Measurements from ENCODE around the gene ARID1B. TPM values are rescaled to one million over a fixed set of nuclear protein-coding genes. Genes with fewer than 3 reads are reported as not detected.

The ARID1B gene
- total RNA-seq, 1 experiment from 2014 or later = 86.3 TPM

- no TSS peak for BruUV-seq (replicated peaks)
- H3K36me3 ChIP-seq (ENCODE audit: insufficient read depth, low read length, poor library complexity, severe bottlenecking) = no peaks in the 10 kb centered on the region
- H3K4me3 ChIP-seq (ENCODE audit: low read depth, low read length, poor library complexity, severe bottlenecking) = no peak overlapping the region
- ChIA-PET POLR2A (ENCODE audit: low non-redundant PET) (no interaction called here), CTCF (interaction anchor here (0.6 kb wide), 1 partner anchor 188 kb away, joined by 4 read pairs; no protein-coding TSS in a partner anchor)
- intact Hi-C loops (cut with micrococcal nuclease; ENCODE audit: unreplicated experiment) = no loop called here
- TF ChIP-seq EZH2 (IDR thresholded peaks at IDR 0.05; ENCODE audit: borderline replicate concordance, low read depth, low read length, poor library complexity, severe bottlenecking) (no peak), CTCF (conservative IDR thresholded peaks at IDR 0.05; ENCODE audit: low read depth, low read length) (no peak)
- H3K9me3 ChIP-seq (ENCODE audit: low read depth, low read length, poor library complexity, severe bottlenecking) = no peaks in the 10 kb centered on the region
- peaks cover 9% of the 10 kb centered on the region for H3K4me1 ChIP-seq (ENCODE audit: insufficient read depth, low read length, poor library complexity, severe bottlenecking)
- no peak for DNase-seq (ENCODE audit: low spot score)
- no peaks in the 10 kb centered on the region for H3K27me3 ChIP-seq (replicated peaks; ENCODE audit: insufficient read depth, low read depth, low read length, poor library complexity)
- no peak overlapping the region for H3K27ac ChIP-seq (ENCODE audit: low read depth, low read length, poor library complexity, severe bottlenecking)
Measured at GRCh38 chr6:156995502-156995901, 218.3 kb downstream of the ARID1B start.

GRCh38 chr6:156996265-156996664 is 219.1 kb downstream of the ARID1B start:
- POLR2A ChIA-PET (ENCODE audit: low non-redundant PET) = no interaction called here

GRCh38 chr6:156998794-156999330 is 221.7 kb downstream of the ARID1B start:
- POLR2A ChIA-PET (ENCODE audit: low non-redundant PET) = interaction anchor here (0.5 kb wide), 1 partner anchor 53 kb away, joined by 6 read pairs; no protein-coding TSS in a partner anchor
- no peak for DNase-seq (ENCODE audit: low spot score)
- Histone ChIP-seq H3K27me3 (replicated peaks; ENCODE audit: insufficient read depth, low read depth, low read length, poor library complexity) (no peaks in the 10 kb centered on the region), H3K36me3 (ENCODE audit: insufficient read depth, low read length, poor library complexity, severe bottlenecking) (no peaks in the 10 kb centered on the region), H3K27ac (ENCODE audit: low read depth, low read length, poor library complexity, severe bottlenecking) (no peak overlapping the region), H3K4me3 (ENCODE audit: low read depth, low read length, poor library complexity, severe bottlenecking) (no peak overlapping the region), H3K9me3 (ENCODE audit: low read depth, low read length, poor library complexity, severe bottlenecking) (no peaks in the 10 kb centered on the region), H3K4me1 (ENCODE audit: insufficient read depth, low read length, poor library complexity, severe bottlenecking) (peaks cover 7% of the 10 kb centered on the region)
- TF ChIP-seq CTCF (conservative IDR thresholded peaks at IDR 0.05; ENCODE audit: low read depth, low read length) (no peak), EZH2 (IDR thresholded peaks at IDR 0.05; ENCODE audit: borderline replicate concordance, low read depth, low read length, poor library complexity, severe bottlenecking) (no peak)
- BruUV-seq (replicated peaks) = no TSS peak
- CTCF ChIA-PET = no interaction called here
- intact Hi-C loops (cut with micrococcal nuclease; ENCODE audit: unreplicated experiment) = no loop called here

More at GRCh38 chr6:156996265-156996664, 219.1 kb downstream of the ARID1B start:
- intact Hi-C loops (cut with micrococcal nuclease; ENCODE audit: unreplicated experiment) = no loop called here
- H3K27ac ChIP-seq (ENCODE audit: low read depth, low read length, poor library complexity, severe bottlenecking) = no peak overlapping the region
- no peak overlapping the region for H3K4me3 ChIP-seq (ENCODE audit: low read depth, low read length, poor library complexity, severe bottlenecking)
- H3K9me3 ChIP-seq (ENCODE audit: low read depth, low read length, poor library complexity, severe bottlenecking) = no peaks in the 10 kb centered on the region
- no peak for DNase-seq (ENCODE audit: low spot score)
- no TSS peak for BruUV-seq (replicated peaks)
- TF ChIP-seq EZH2 (IDR thresholded peaks at IDR 0.05; ENCODE audit: borderline replicate concordance, low read depth, low read length, poor library complexity, severe bottlenecking) (no peak), CTCF (conservative IDR thresholded peaks at IDR 0.05; ENCODE audit: low read depth, low read length) (no peak)
- no peaks in the 10 kb centered on the region for H3K36me3 ChIP-seq (ENCODE audit: insufficient read depth, low read length, poor library complexity, severe bottlenecking)
- H3K4me1 ChIP-seq (ENCODE audit: insufficient read depth, low read length, poor library complexity, severe bottlenecking) = peaks cover 9% of the 10 kb centered on the region
- H3K27me3 ChIP-seq (replicated peaks; ENCODE audit: insufficient read depth, low read depth, low read length, poor library complexity) = no peaks in the 10 kb centered on the region
- CTCF ChIA-PET = no interaction called here
